A549 (cell line): Measurements from ENCODE around the gene GSTM2.

Source experiments
- CTCF ChIP-seq: fragments of >200 bp; sonication (Bioruptor Twin); formaldehyde crosslinking; IDR thresholded peaks from 3 replicates; pipeline ENCODE4 v1.5.1; 2016
- EP300 ChIP-seq, 2 experiments: fragments of >200 bp; sonication (Bioruptor Twin); formaldehyde crosslinking; IDR thresholded peaks; 2 replicates in 1 of 2; 3 replicates in 1 of 2; pipeline ENCODE4 v1.6.1; 2016 to 2017
- ESRRA ChIP-seq: fragments of 150-350 bp; IDR thresholded peaks from 2 replicates; pipeline ENCODE4 v1.6.1; 2014; ENCODE audit warnings: mild to moderate bottlenecking, low read length, borderline replicate concordance
- MAX ChIP-seq: IDR thresholded peaks from 2 replicates; pipeline ENCODE4 v1.6.1; 2012
- MYC ChIP-seq: IDR thresholded peaks from 2 replicates; pipeline ENCODE4 v1.6.1; 2012; ENCODE audit warnings: mild to moderate bottlenecking, inconsistent platforms, low read length, improper control_type of control experiment, borderline replicate concordance
- NPAS2 ChIP-seq: fragments of 250-450 bp; sonication (Bioruptor Pico); IDR thresholded peaks from 2 replicates; pipeline ENCODE4 v1.8.0; 2022; ENCODE audit warnings: mild to moderate bottlenecking, moderate library complexity, borderline replicate concordance
- PBX3 ChIP-seq: IDR thresholded peaks from 2 replicates; pipeline ENCODE4 v1.6.1; 2012
- PHF8 ChIP-seq: fragments of 200-600 bp; sonication (generic); IDR thresholded peaks from 2 replicates; pipeline ENCODE4 v1.6.1; 2016; ENCODE audit warnings: low read depth, mild to moderate bottlenecking, antibody characterized with exemption, moderate library complexity, borderline replicate concordance
- POLR2A ChIP-seq: IDR thresholded peaks from 2 replicates; pipeline ENCODE4 v1.6.1; 2012; ENCODE audit warnings: mild to moderate bottlenecking, low read length
- RAD21 ChIP-seq, 2 experiments: fragments of >200 bp in 1 of 2; sonication (Bioruptor Twin) in 1 of 2; formaldehyde crosslinking in 1 of 2; IDR thresholded peaks in 1 of 2; conservative IDR thresholded peaks in 1 of 2; 2 replicates in 1 of 2; 3 replicates in 1 of 2; pipeline ENCODE4 v1.6.1; 2012 to 2018; ENCODE audit warnings: inconsistent platforms in 1 of 2
- RARB ChIP-seq: fragments of 250-450 bp; sonication (Bioruptor Pico); IDR thresholded peaks from 2 replicates; pipeline ENCODE4 v1.8.0; 2021; ENCODE audit warnings: mild to moderate bottlenecking, moderate library complexity
- RFX5 ChIP-seq: fragments of 450-650 bp; IDR thresholded peaks from 2 replicates; pipeline ENCODE4 v1.7.1; 2014; ENCODE audit warnings: antibody characterized with exemption, mild to moderate bottlenecking, moderate library complexity
- SMC3 ChIP-seq: fragments of >200 bp; sonication (Bioruptor Twin); formaldehyde crosslinking; IDR thresholded peaks from 3 replicates; pipeline ENCODE4 v1.6.1; 2018; ENCODE audit warnings: inconsistent platforms

- no peak for TF ChIP-seq PBX3
- TF ChIP-seq POLR2A = no peak
- TF ChIP-seq MYC = no peak
- no peak for TF ChIP-seq CTCF
- no peak for TF ChIP-seq RARB
- TF ChIP-seq SMC3 = no peak
- TF ChIP-seq MAX = no peak
- no peak for TF ChIP-seq RFX5
- TF ChIP-seq NPAS2 = no peak
- no peak for TF ChIP-seq RAD21 (conservative IDR thresholded peaks at IDR 0.05 in 1 of 2, IDR thresholded peaks at IDR 0.05 in 1 of 2)
- no peak for TF ChIP-seq EP300 (IDR thresholded peaks at IDR 0.05)
- no peak for TF ChIP-seq PHF8
- no peak for TF ChIP-seq ESRRA
Measured at GRCh38 chr1:109634292-109634691, 33.6 kb upstream of the GSTM2 start.
